K562 (cell line): ENCODE measurements around the gene PIEZO2.

ENCODE experiments used
- BRCA1 ChIP-seq, 2 experiments: fragments of 450-650 bp in 1 of 2; sonication (generic) in 1 of 2; formaldehyde crosslinking in 1 of 2; IDR thresholded peaks; 2 replicates each; pipeline versions ENCODE4 v1.5.0 to v1.6.1; 2017 to 2020; ENCODE audit warnings: mild to moderate bottlenecking in 1 of 2, missing genetic modification reagents in 1 of 2
- MAX ChIP-seq: sonication (generic); formaldehyde crosslinking; IDR thresholded peaks from 2 replicates; pipeline ENCODE4 v1.9.0; 2022; ENCODE audit warnings: mild to moderate bottlenecking, missing genetic modification reagents
- POLR2A ChIP-seq: fragments of 450-650 bp; conservative IDR thresholded peaks from 2 replicates; pipeline ENCODE4 v1.6.1; 2016
- TAF15 ChIP-seq: fragments of 200-400 bp; formaldehyde crosslinking; IDR thresholded peaks from 2 replicates; pipeline ENCODE4 v1.6.1; 2017; ENCODE audit warnings: mild to moderate bottlenecking, low read depth, low read length, moderate library complexity
- TBP ChIP-seq: optimal IDR thresholded peaks from 2 replicates; pipeline ENCODE3; 2011; ENCODE audit warnings: low read depth, low read length, improper control_type of control experiment
- ZNF121 ChIP-seq: sonication (generic); formaldehyde crosslinking; conservative IDR thresholded peaks from 2 replicates; pipeline ENCODE4 v1.8.0; 2022; ENCODE audit warnings: missing genetic modification reagents
- ZNF384 ChIP-seq: IDR thresholded peaks from 2 replicates; pipeline ENCODE4 v1.6.1; 2012; ENCODE audit warnings: low read depth, low read length, improper control_type of control experiment
- TF ChIP-seq, protein P1 (sequence below): sonication (generic); formaldehyde crosslinking; IDR thresholded peaks from 2 replicates; pipeline ENCODE4 v1.8.1; 2023; ENCODE audit warnings: mild to moderate bottlenecking, missing genetic modification reagents
- TF ChIP-seq, protein P2 (sequence below), 2 experiments: fragments of 450-650 bp; formaldehyde crosslinking in 1 of 2; IDR thresholded peaks; 2 replicates each; pipeline versions ENCODE4 v1.4.0 to v1.6.1; 2014 to 2020; ENCODE audit warnings: mild to moderate bottlenecking in 2 of 2, borderline replicate concordance in 1 of 2, low read depth in 1 of 2

- TF ChIP-seq POLR2A (no peak), TBP (no peak), MAX (no peak), ZNF384 (no peak), TAF15 (no peak), BRCA1 (IDR thresholded peaks at IDR 0.05) (no peak), BRCA1 (CRISPR knock-in tag; IDR thresholded peaks at IDR 0.05) (no peak), ZNF121 (CRISPR knock-in tag) (no peak)
- TF ChIP-seq, protein P1, sequence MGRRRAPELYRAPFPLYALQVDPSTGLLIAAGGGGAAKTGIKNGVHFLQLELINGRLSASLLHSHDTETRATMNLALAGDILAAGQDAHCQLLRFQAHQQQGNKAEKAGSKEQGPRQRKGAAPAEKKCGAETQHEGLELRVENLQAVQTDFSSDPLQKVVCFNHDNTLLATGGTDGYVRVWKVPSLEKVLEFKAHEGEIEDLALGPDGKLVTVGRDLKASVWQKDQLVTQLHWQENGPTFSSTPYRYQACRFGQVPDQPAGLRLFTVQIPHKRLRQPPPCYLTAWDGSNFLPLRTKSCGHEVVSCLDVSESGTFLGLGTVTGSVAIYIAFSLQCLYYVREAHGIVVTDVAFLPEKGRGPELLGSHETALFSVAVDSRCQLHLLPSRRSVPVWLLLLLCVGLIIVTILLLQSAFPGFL (CRISPR knock-in tag): no peak
- TF ChIP-seq, protein P2, sequence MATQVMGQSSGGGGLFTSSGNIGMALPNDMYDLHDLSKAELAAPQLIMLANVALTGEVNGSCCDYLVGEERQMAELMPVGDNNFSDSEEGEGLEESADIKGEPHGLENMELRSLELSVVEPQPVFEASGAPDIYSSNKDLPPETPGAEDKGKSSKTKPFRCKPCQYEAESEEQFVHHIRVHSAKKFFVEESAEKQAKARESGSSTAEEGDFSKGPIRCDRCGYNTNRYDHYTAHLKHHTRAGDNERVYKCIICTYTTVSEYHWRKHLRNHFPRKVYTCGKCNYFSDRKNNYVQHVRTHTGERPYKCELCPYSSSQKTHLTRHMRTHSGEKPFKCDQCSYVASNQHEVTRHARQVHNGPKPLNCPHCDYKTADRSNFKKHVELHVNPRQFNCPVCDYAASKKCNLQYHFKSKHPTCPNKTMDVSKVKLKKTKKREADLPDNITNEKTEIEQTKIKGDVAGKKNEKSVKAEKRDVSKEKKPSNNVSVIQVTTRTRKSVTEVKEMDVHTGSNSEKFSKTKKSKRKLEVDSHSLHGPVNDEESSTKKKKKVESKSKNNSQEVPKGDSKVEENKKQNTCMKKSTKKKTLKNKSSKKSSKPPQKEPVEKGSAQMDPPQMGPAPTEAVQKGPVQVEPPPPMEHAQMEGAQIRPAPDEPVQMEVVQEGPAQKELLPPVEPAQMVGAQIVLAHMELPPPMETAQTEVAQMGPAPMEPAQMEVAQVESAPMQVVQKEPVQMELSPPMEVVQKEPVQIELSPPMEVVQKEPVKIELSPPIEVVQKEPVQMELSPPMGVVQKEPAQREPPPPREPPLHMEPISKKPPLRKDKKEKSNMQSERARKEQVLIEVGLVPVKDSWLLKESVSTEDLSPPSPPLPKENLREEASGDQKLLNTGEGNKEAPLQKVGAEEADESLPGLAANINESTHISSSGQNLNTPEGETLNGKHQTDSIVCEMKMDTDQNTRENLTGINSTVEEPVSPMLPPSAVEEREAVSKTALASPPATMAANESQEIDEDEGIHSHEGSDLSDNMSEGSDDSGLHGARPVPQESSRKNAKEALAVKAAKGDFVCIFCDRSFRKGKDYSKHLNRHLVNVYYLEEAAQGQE (IDR thresholded peaks at IDR 0.05; ENCODE audit: borderline replicate concordance): no peak
- TF ChIP-seq, protein P2 (CRISPR knock-in tag; IDR thresholded peaks at IDR 0.05; ENCODE audit: low read depth): no peak
Measured at GRCh38 chr18:11146238-11146946, 3.0 kb downstream of the PIEZO2 start.
